Right lobe of liver (tissue), 4 donors: ENCODE data around the gene PRPS2.

Source experiments
- CTCF ChIP-seq, 4 donors: fragments of 200-600 bp in 3 of 4; fragments of 450-650 bp in 1 of 4; IDR thresholded peaks; one replicate each; pipeline versions ENCODE4 v1.5.1 to v1.8.0; 2016 to 2022; ENCODE audit warnings: antibody characterized with exemption in 4 of 4, mild to moderate bottlenecking in 2 of 4
- POLR2A ChIP-seq: fragments of 450-650 bp; IDR thresholded peaks from one replicate; pipeline ENCODE4 v1.6.1; 2017; ENCODE audit warnings: antibody characterized with exemption, mild to moderate bottlenecking
- donor health status: DM: no; HTN: no; CAD: no.
- donor health status: DM: no; HTN: no; CAD: no.
- donor health status: DM: no; HTN: yes; CAD: no.

DNA sequence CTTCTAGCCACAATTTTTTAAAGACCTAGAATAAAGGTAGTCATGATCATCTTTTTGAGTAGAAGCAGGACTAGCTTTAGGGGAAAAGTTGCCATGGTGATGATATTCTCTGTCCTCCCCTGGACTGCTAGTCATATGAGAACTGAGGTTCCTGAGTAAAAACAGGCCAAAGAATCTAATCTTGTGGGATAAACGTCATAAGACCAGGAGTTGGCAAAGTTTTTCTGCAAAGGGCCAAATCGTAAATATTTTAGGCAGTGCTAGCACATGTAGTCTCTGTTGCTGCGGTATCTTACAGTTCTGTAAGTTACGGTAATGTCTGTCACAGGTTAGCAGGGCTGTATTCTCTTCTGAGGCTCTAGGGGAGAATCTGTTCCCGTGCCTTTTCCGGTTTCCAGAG lies 3.4 kb downstream of the PRPS2 start:
- TF ChIP-seq POLR2A, result no peak
- TF ChIP-seq CTCF (IDR thresholded peaks at IDR 0.05), result no peak
